Neural cell (in vitro differentiated cells): Measurements from ENCODE around the gene EPHB3. TPM values are rescaled to one million over a fixed set of nuclear protein-coding genes. Genes with fewer than 3 reads are reported as not detected.

Source experiments
- H2AFZ ChIP-seq: fragments of 200-600, 300-800 bp; sonication (generic), shearing (Covaris generic); 2 replicates; pipeline ENCODE4 v1.6.0; 2014; ENCODE audit warnings: low read depth, mild to moderate bottlenecking, antibody characterized with exemption, low read length, moderate library complexity
- H3F3A ChIP-seq: fragments of 200-600 bp; shearing (Covaris generic); 2 replicates; pipeline ENCODE4 v1.6.1; 2016; ENCODE audit warnings: mild to moderate bottlenecking, moderate library complexity, mixed read lengths, antibody characterized with exemption, low read length; ENCODE audit not compliant: insufficient read depth, poor library complexity, severe bottlenecking
- H3K27ac ChIP-seq: fragments of 200-600, 300-800 bp; sonication (generic), shearing (Covaris generic); 2 replicates; pipeline ENCODE4 v1.5.1; 2014; ENCODE audit warnings: mild to moderate bottlenecking, low read length, moderate library complexity
- H3K27me3 ChIP-seq: fragments of 300-800, 200-600 bp; sonication (generic), shearing (Covaris generic); 2 replicates; pipeline ENCODE4 v1.6.0; 2014; ENCODE audit warnings: mild to moderate bottlenecking, low read depth, low read length, moderate library complexity; ENCODE audit not compliant: insufficient read depth
- H3K36me3 ChIP-seq: fragments of 300-800, 200-600 bp; sonication (generic), shearing (Covaris generic); 2 replicates; pipeline ENCODE4 v1.5.1; 2014; ENCODE audit warnings: mild to moderate bottlenecking, antibody characterized with exemption, low read length, moderate library complexity; ENCODE audit not compliant: insufficient read depth
- H3K4me2 ChIP-seq: fragments of 300-800, 200-600 bp; sonication (generic), shearing (Covaris generic); 2 replicates; pipeline ENCODE4 v1.6.0; 2014; ENCODE audit warnings: mild to moderate bottlenecking, low read length
- H3K4me3 ChIP-seq: fragments of 300-800, 200-600 bp; sonication (generic), shearing (Covaris generic); 2 replicates; pipeline ENCODE4 v1.5.1; 2014; ENCODE audit warnings: mild to moderate bottlenecking, low read length, moderate library complexity
- H3K79me2 ChIP-seq: fragments of 200-600 bp; shearing (Covaris generic); replicated peaks from 2 replicates; pipeline ENCODE4 v1.6.0; 2014; ENCODE audit warnings: mild to moderate bottlenecking, low read length, moderate library complexity; ENCODE audit not compliant: insufficient read depth
- H3K9ac ChIP-seq: fragments of 300-800, 200-600 bp; sonication (generic), shearing (Covaris generic); 2 replicates; pipeline ENCODE4 v1.6.1; 2016; ENCODE audit warnings: mild to moderate bottlenecking, low read length, mixed read lengths
- H3K9me2 ChIP-seq: fragments of 200-600 bp; shearing (Covaris generic); 2 replicates; pipeline ENCODE4 v1.6.1; 2016; ENCODE audit warnings: mild to moderate bottlenecking, low read length, mixed read lengths; ENCODE audit not compliant: insufficient read depth
- H3K9me3 ChIP-seq: fragments of 200-600, 300-800 bp; sonication (generic), shearing (Covaris generic); 2 replicates; pipeline ENCODE4 v1.6.1; 2016; ENCODE audit warnings: mild to moderate bottlenecking, mixed run types, low read length, moderate library complexity, mixed read lengths
- H4K20me1 ChIP-seq: fragments of 200-600 bp; shearing (Covaris generic); 2 replicates; pipeline ENCODE4 v1.6.1; 2016; ENCODE audit warnings: mild to moderate bottlenecking, mixed run types; ENCODE audit not compliant: insufficient read depth
- CTCF ChIP-seq: fragments of 450-650 bp; IDR thresholded peaks from 2 replicates; pipeline ENCODE4 v1.5.1; 2014; ENCODE audit warnings: antibody characterized with exemption, mild to moderate bottlenecking, moderate library complexity; ENCODE audit not compliant: poor library complexity, severe bottlenecking
- EP300 ChIP-seq: fragments of 450-650 bp; conservative IDR thresholded peaks from 2 replicates; pipeline ENCODE4 v1.6.1; 2014; ENCODE audit warnings: antibody characterized with exemption, mild to moderate bottlenecking, moderate library complexity; ENCODE audit not compliant: poor library complexity, severe bottlenecking
- EZH2 ChIP-seq: fragments of 200-600, 300-800 bp; shearing (Covaris generic), sonication (generic); IDR thresholded peaks from 2 replicates; pipeline ENCODE4 v1.6.1; 2014; ENCODE audit warnings: antibody characterized with exemption, low read length, borderline replicate concordance, mild to moderate bottlenecking; ENCODE audit not compliant: insufficient read depth, poor library complexity, severe bottlenecking
- MXI1 ChIP-seq: fragments of 450-650 bp; conservative IDR thresholded peaks from 2 replicates; pipeline ENCODE4 v1.6.1; 2014; ENCODE audit warnings: antibody characterized with exemption, mild to moderate bottlenecking; ENCODE audit not compliant: poor library complexity, severe bottlenecking
- POLR2AphosphoS5 ChIP-seq: IDR thresholded peaks from 2 replicates; pipeline ENCODE4 v1.6.1; 2012
- RAD21 ChIP-seq: fragments of 450-650 bp; conservative IDR thresholded peaks from 2 replicates; pipeline ENCODE4 v1.6.1; 2014; ENCODE audit warnings: antibody characterized with exemption, mild to moderate bottlenecking, moderate library complexity
- REST ChIP-seq: IDR thresholded peaks from 2 replicates; pipeline ENCODE4 v1.6.1; 2012; ENCODE audit warnings: borderline replicate concordance
- SMC3 ChIP-seq: fragments of 450-650 bp; conservative IDR thresholded peaks from 2 replicates; pipeline ENCODE4 v1.6.1; 2014; ENCODE audit warnings: antibody characterized with exemption, mild to moderate bottlenecking, moderate library complexity; ENCODE audit not compliant: poor library complexity
- TAF1 ChIP-seq: IDR thresholded peaks from 2 replicates; pipeline ENCODE4 v1.6.1; 2012; ENCODE audit warnings: low read depth
- polyA plus RNA-seq: library from polyadenylated mRNA; depleted of rRNA; stranded (reverse); fragments of >200 nt; gene quantifications from 2 replicates; pipeline ENCODE4 v1.2.3, GENCODE V29; 2014

Gene EPHB3
- polyA plus RNA-seq, 1 donor from 2014 or later = 4.3 TPM

- H3K4me2 ChIP-seq = no peak overlapping the region
- no peaks in the 10 kb centered on the region for H3K27me3 ChIP-seq
- H3K9ac ChIP-seq = no peak overlapping the region
- H3K27ac ChIP-seq = no peak overlapping the region
- no peaks in the 10 kb centered on the region for H3K79me2 ChIP-seq
- no peaks in the 10 kb centered on the region for H3K36me3 ChIP-seq
- no peak overlapping the region for H2AFZ ChIP-seq
- H3K9me2 ChIP-seq = no peaks in the 10 kb centered on the region
- no peaks in the 10 kb centered on the region for H4K20me1 ChIP-seq
- H3F3A ChIP-seq = no peaks in the 10 kb centered on the region
- H3K4me3 ChIP-seq = no peak overlapping the region
- no peaks in the 10 kb centered on the region for H3K9me3 ChIP-seq
- TF ChIP-seq RAD21 (no peak), EP300 (no peak), EZH2 (no peak), SMC3 (no peak), POLR2AphosphoS5 (no peak), REST (no peak), TAF1 (no peak), MXI1 (no peak), CTCF (no peak)
Observed at GRCh38 chr3:184580376-184580775, 18.8 kb downstream of the EPHB3 start.

GRCh38 chr3:184581331-184581855 is 19.8 kb downstream of the EPHB3 start:
- H2AFZ ChIP-seq = no peak overlapping the region
- H3K9me2 ChIP-seq = no peaks in the 10 kb centered on the region
- no peaks in the 10 kb centered on the region for H3K36me3 ChIP-seq
- H3K4me2 ChIP-seq = no peak overlapping the region
- no peaks in the 10 kb centered on the region for H3K27me3 ChIP-seq
- no peak overlapping the region for H3K4me3 ChIP-seq
- H3K79me2 ChIP-seq = no peaks in the 10 kb centered on the region
- no peaks in the 10 kb centered on the region for H3F3A ChIP-seq
- no peak overlapping the region for H3K27ac ChIP-seq
- no peak overlapping the region for H3K9ac ChIP-seq
- no peaks in the 10 kb centered on the region for H4K20me1 ChIP-seq
- no peak for TF ChIP-seq CTCF
- TF ChIP-seq EP300 = no peak
- no peak for TF ChIP-seq POLR2AphosphoS5
- no peak for TF ChIP-seq TAF1
- no peak for TF ChIP-seq RAD21
- TF ChIP-seq SMC3 = no peak
- TF ChIP-seq MXI1 = no peak
- no peak for TF ChIP-seq REST
- TF ChIP-seq EZH2 = no peak
- H3K9me3 ChIP-seq = no peaks in the 10 kb centered on the region
